Measurements from ENCODE around the gene PIAS4. TPM values are rescaled to one million over a fixed set of nuclear protein-coding genes. Genes with fewer than 3 reads are reported as not detected.

Gene PIAS4
- total RNA-seq, 1 donor from 2014 or later = 39.8 TPM

- Mint-ChIP-seq H3K36me3 (peaks cover under 1% of the 10 kb centered on the region), H3K9me3 (no peaks in the 10 kb centered on the region), H3K27ac (no peak overlapping the region), H3K4me1 (ENCODE audit: unreplicated experiment) (no peaks in the 10 kb centered on the region), H3K27me3 (no peaks in the 10 kb centered on the region), H3K4me3 (no peak overlapping the region)
- no peak for DNase-seq (ENCODE audit: extremely low spot score, unreplicated experiment)
- TF ChIP-seq CTCF (conservative IDR thresholded peaks at IDR 0.05) = no peak
Measured at GRCh38 chr19:4027146-4027545, 19.6 kb downstream of the PIAS4 start.

- no peak for TF ChIP-seq CTCF (conservative IDR thresholded peaks at IDR 0.05)
- Mint-ChIP-seq H3K27me3 (no peaks in the 10 kb centered on the region), H3K36me3 (no peaks in the 10 kb centered on the region), H3K27ac (no peak overlapping the region), H3K4me3 (no peak overlapping the region), H3K9me3 (no peaks in the 10 kb centered on the region), H3K4me1 (ENCODE audit: unreplicated experiment) (no peaks in the 10 kb centered on the region)
- no peak for DNase-seq (ENCODE audit: extremely low spot score, unreplicated experiment)
Measured at GRCh38 chr19:4028334-4029246, 21.1 kb downstream of the PIAS4 start.

GRCh38 chr19:4029247-4029614, 21.7 kb downstream of the PIAS4 start:
- no peaks in the 10 kb centered on the region for H3K27me3 Mint-ChIP-seq
- H3K9me3 Mint-ChIP-seq = no peaks in the 10 kb centered on the region
- no peak overlapping the region for H3K27ac Mint-ChIP-seq
- no peaks in the 10 kb centered on the region for H3K4me1 Mint-ChIP-seq (ENCODE audit: unreplicated experiment)
- H3K4me3 Mint-ChIP-seq = no peak overlapping the region
- H3K36me3 Mint-ChIP-seq = no peaks in the 10 kb centered on the region
- no peak for TF ChIP-seq CTCF (conservative IDR thresholded peaks at IDR 0.05)
- DNase-seq (ENCODE audit: extremely low spot score, unreplicated experiment) = no peak

- TF ChIP-seq CTCF (conservative IDR thresholded peaks at IDR 0.05) = no peak
- no peaks in the 10 kb centered on the region for H3K27me3 Mint-ChIP-seq
Measured at GRCh38 chr19:4030552-4030951, 23.0 kb downstream of the PIAS4 start.

GRCh38 chr19:4030981-4031380, 23.4 kb downstream of the PIAS4 start:
- Mint-ChIP-seq H3K36me3 (no peaks in the 10 kb centered on the region), H3K4me1 (ENCODE audit: unreplicated experiment) (no peaks in the 10 kb centered on the region), H3K27me3 (no peaks in the 10 kb centered on the region), H3K4me3 (no peak overlapping the region), H3K27ac (no peak overlapping the region), H3K9me3 (no peaks in the 10 kb centered on the region)
- no peak for DNase-seq (ENCODE audit: extremely low spot score, unreplicated experiment)
- no peak for TF ChIP-seq CTCF (conservative IDR thresholded peaks at IDR 0.05)

More at GRCh38 chr19:4030552-4030951, 23.0 kb downstream of the PIAS4 start:
- H3K4me1 Mint-ChIP-seq (ENCODE audit: unreplicated experiment) = no peaks in the 10 kb centered on the region
- H3K9me3 Mint-ChIP-seq = no peaks in the 10 kb centered on the region
- H3K27ac Mint-ChIP-seq = no peak overlapping the region
- no peak overlapping the region for H3K4me3 Mint-ChIP-seq
- no peak for DNase-seq (ENCODE audit: extremely low spot score, unreplicated experiment)
- no peaks in the 10 kb centered on the region for H3K36me3 Mint-ChIP-seq
